ENCODE measurements around the gene DGLUCY.

The DGLUCY gene

DNA sequence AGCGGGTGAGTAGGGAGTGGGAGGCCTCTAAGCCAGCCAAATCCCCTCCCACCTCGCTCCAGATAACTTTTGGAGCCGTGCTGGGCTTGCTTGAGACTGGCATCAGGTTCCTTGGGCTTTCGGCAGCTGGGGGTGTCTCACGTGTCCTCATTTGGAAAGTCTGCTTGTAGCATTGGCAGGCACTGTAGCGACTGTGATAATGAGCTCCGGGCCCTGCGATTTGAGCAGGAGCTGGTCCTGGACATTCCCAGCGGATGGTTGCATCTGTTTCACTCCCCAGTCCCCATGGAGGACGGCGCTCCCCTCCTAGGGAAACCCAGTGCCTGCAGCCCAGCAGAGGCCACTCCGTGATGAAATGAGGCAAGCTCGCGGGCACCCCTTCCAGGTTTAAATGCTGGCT, 49.4 kb downstream of the DGLUCY start:
- H3K4me3 ChIP-seq (ENCODE audit: low read depth, low read length), result no peak overlapping the region
- TF ChIP-seq, protein P1, sequence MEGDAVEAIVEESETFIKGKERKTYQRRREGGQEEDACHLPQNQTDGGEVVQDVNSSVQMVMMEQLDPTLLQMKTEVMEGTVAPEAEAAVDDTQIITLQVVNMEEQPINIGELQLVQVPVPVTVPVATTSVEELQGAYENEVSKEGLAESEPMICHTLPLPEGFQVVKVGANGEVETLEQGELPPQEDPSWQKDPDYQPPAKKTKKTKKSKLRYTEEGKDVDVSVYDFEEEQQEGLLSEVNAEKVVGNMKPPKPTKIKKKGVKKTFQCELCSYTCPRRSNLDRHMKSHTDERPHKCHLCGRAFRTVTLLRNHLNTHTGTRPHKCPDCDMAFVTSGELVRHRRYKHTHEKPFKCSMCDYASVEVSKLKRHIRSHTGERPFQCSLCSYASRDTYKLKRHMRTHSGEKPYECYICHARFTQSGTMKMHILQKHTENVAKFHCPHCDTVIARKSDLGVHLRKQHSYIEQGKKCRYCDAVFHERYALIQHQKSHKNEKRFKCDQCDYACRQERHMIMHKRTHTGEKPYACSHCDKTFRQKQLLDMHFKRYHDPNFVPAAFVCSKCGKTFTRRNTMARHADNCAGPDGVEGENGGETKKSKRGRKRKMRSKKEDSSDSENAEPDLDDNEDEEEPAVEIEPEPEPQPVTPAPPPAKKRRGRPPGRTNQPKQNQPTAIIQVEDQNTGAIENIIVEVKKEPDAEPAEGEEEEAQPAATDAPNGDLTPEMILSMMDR (IDR thresholded peaks at IDR 0.05; ENCODE audit: low read depth, low read length), result no peak

DNA sequence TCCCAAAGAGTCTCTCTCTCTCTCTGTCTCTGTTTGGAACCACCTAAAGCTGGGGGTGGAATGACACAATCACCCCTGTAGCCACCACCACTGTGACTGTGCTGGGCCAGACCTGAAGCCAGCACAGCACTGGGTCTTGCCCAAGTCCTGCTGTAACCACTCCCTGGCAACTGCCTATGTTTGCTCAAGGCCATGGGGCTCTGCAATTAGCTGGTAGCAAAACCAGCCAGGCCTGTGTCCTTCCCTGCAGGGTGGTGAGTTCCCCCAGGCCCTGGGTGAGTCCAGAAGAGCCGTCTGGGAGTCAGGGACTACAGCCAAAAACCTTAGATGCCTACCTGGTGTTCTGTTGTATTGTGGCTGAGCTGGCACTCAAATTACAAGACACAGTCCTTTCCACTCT, 50.8 kb downstream of the DGLUCY start:
- TF ChIP-seq, protein P1 (IDR thresholded peaks at IDR 0.05; ENCODE audit: low read depth, low read length), result no peak

GRCh38 chr14:91167380-91167770, 53.5 kb downstream of the DGLUCY start:
- TF ChIP-seq, protein P1 (IDR thresholded peaks at IDR 0.05; ENCODE audit: low read depth, low read length), result no peak
- H3K4me3 ChIP-seq (ENCODE audit: low read depth, low read length), result no peak overlapping the region

More for the DNA sequence above, 50.8 kb downstream of the DGLUCY start:
- H3K4me3 ChIP-seq (ENCODE audit: low read depth, low read length), result no peak overlapping the region

- TF ChIP-seq, protein P1 (IDR thresholded peaks at IDR 0.05; ENCODE audit: low read depth, low read length), result no peak
- no peak overlapping the region for H3K4me3 ChIP-seq (ENCODE audit: low read depth, low read length)
These were observed 56.1 kb downstream of the DGLUCY start for GRCh38 chr14:91169951-91170350.

DNA sequence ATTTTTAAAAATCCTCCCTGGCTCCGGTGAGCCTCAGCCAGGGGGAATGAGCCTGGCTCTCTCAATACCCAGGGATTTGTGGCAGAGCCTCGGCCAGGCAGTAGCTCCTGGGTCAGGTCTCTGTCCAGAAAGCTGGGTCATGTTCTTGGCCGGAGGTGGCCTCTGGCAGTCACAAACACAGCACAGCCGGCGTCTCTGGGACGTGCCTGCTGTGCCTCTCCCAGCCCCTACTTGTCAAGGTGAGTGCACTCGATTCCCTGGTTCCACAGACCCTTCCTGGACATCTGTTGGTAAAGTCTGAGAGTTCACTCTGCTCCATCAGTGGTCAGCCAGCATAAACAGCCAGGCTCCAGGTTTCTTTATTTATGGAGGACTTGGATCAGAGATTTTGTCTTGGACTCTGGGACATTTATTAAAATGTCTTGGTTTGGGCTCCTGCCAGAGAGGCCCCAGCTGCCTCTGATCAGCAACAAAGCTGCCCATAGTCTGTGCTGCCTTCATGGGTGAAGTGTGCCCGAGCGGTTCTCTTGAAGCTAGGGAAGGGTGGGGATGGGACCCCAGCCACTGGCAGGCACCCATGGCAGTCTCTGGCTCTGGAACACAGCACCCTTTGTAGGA, 56.7 kb downstream of the DGLUCY start:
- TF ChIP-seq, protein P1 (IDR thresholded peaks at IDR 0.05; ENCODE audit: low read depth, low read length), result no peak
- H3K4me3 ChIP-seq (ENCODE audit: low read depth, low read length), result no peak overlapping the region

DNA sequence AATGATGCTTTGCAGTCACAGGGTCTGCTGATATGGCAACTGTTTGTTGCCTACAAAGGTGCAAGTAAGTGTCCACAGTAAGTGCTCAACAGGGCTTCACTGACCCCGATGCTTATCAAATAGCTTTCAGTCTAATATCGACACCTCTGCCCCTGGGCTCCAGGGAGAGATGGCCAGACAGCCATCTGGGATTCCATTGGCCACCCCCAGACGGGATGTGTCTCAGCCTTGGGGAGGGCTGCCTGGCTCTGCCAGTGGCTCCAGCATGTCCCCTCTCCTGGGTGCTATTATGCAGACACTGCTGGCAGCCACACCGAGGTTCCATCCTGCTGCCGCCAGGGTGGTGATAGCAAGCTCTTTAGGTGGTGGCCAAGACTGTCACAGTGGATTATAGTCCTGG, 57.4 kb downstream of the DGLUCY start:
- H3K4me3 ChIP-seq (ENCODE audit: low read depth, low read length), result no peak overlapping the region
- TF ChIP-seq, protein P1 (IDR thresholded peaks at IDR 0.05; ENCODE audit: low read depth, low read length), result no peak

DNA sequence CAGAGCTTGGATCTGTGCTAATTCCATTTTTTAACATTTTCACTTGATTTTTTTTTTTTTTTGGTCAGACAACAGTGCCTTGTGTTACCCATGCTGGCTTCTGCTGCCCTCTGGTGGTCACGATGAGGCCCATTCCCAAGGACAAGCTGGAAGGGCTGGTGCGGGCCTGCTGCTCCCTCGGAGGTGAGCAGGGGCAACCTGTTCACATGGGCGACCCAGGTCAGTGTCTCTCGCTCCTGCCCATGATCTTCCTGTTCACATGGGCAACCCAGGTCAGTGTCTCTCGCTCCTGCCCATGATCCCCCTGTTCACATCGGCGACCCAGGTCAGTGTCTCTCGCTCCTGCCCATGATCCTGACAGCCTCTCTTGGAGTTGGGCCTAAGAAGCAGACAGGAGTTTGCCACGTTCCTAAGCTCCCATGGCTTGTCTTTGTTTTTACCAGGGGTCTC, 59.4 kb downstream of the DGLUCY start:
- TF ChIP-seq, protein P1 (IDR thresholded peaks at IDR 0.05; ENCODE audit: low read depth, low read length), result peak; percentile 81
- no peak overlapping the region for H3K4me3 ChIP-seq (ENCODE audit: low read depth, low read length)
